H1 (cell line): ENCODE measurements around the gene TNFAIP1. TPM values are rescaled to one million over a fixed set of nuclear protein-coding genes. Genes with fewer than 3 reads are reported as not detected.

ENCODE experiments used
- CTCF ChIA-PET: fragments of 300-600 bp; sonication (Branson Sonifier 250); formaldehyde crosslinking; loops from one replicate; lab custom pipeline; 2021; ENCODE audit not compliant: partially characterized antibody; lab: Charles Lee
- POLR2A ChIA-PET: fragments of 300-600 bp; sonication (Branson Sonifier 250); formaldehyde crosslinking; loops from one replicate; lab custom pipeline; 2021; ENCODE audit warnings: inconsistent platforms; ENCODE audit not compliant: partially characterized antibody; lab: Charles Lee
- DNase-seq, 2 experiments: peaks; one replicate each; pipeline versions ENCODE4 v3.0.0 to v3.0.0-alpha.2; 2010 to 2022; ENCODE audit warnings: low spot score in 2 of 2, low read depth in 1 of 2, mixed read lengths in 1 of 2
- FAIRE-seq: peaks from 2 replicates; lab custom pipeline; 2011; peaks lifted over from hg19 to GRCh38; lab: Jason Lieb, UNC
- H2AFZ ChIP-seq: 2 replicates; pipeline ENCODE4 v1.8.1; 2012; ENCODE audit warnings: low read length, inconsistent platforms
- H2AK5ac ChIP-seq: 2 replicates; pipeline ENCODE4 v1.6.1; 2013; ENCODE audit warnings: low read depth, low read length
- H2BK120ac ChIP-seq: replicated peaks from 2 replicates; pipeline ENCODE3; 2013; ENCODE audit warnings: low read depth, low read length, inconsistent platforms
- H2BK12ac ChIP-seq: 2 replicates; pipeline ENCODE4 v1.6.1; 2013; ENCODE audit warnings: low read depth, low read length
- H2BK15ac ChIP-seq: 2 replicates; pipeline ENCODE4 v1.6.1; 2013; ENCODE audit warnings: low read length
- H2BK20ac ChIP-seq: 2 replicates; pipeline ENCODE4 v1.6.1; 2013; ENCODE audit warnings: low read length
- H2BK5ac ChIP-seq: 2 replicates; pipeline ENCODE4 v1.6.1; 2013; ENCODE audit warnings: low read depth, low read length
- H3K14ac ChIP-seq: 2 replicates; pipeline ENCODE4 v1.6.1; 2013; ENCODE audit warnings: inconsistent platforms; ENCODE audit not compliant: insufficient read length
- H3K18ac ChIP-seq: 2 replicates; pipeline ENCODE4 v1.6.1; 2013; ENCODE audit warnings: low read length; ENCODE audit errors: extremely low read depth
- H3K23ac ChIP-seq: 2 replicates; pipeline ENCODE4 v1.6.1; 2013; ENCODE audit warnings: inconsistent platforms; ENCODE audit not compliant: insufficient read length
- H3K23me2 ChIP-seq: 2 replicates; pipeline ENCODE4 v1.6.1; 2013; ENCODE audit warnings: low read depth, low read length
- H3K27ac ChIP-seq: 2 replicates; pipeline ENCODE4 v1.6.1; 2011; ENCODE audit warnings: low read depth, low read length, inconsistent platforms
- H3K27me3 ChIP-seq, 4 experiments: replicated peaks in 1 of 4; 1 replicate in 1 of 4; 2 replicates in 3 of 4; pipeline versions ENCODE4 v1.6.1 to v1.8.1; 2011 to 2013; ENCODE audit warnings: low read length in 3 of 4, mild to moderate bottlenecking in 3 of 4, inconsistent platforms in 2 of 4, mixed read lengths in 2 of 4, moderate library complexity in 1 of 4; ENCODE audit not compliant: control insufficient read depth in 3 of 4, insufficient read depth in 3 of 4; ENCODE audit errors: extremely low read depth in 1 of 4
- H3K36me3 ChIP-seq, 4 experiments: 2 replicates each; pipeline versions ENCODE4 v1.6.1 to v1.8.1; 2011 to 2013; ENCODE audit warnings: mild to moderate bottlenecking in 4 of 4, low read length in 3 of 4, moderate library complexity in 2 of 4, control low read depth in 1 of 4, inconsistent platforms in 1 of 4; ENCODE audit not compliant: insufficient read depth in 4 of 4, control insufficient read depth in 2 of 4
- H3K4ac ChIP-seq: replicated peaks from 2 replicates; pipeline ENCODE3; 2013; ENCODE audit warnings: low read length, low read depth, mixed read lengths, inconsistent platforms; ENCODE audit not compliant: insufficient read length
- H3K4me1 ChIP-seq, 4 experiments: replicated peaks in 1 of 4; 1 replicate in 1 of 4; 2 replicates in 3 of 4; pipeline versions ENCODE4 v1.6.1 to v1.8.1; 2011 to 2013; ENCODE audit warnings: low read length in 3 of 4, inconsistent platforms in 2 of 4, mixed read lengths in 1 of 4; ENCODE audit not compliant: insufficient read depth in 4 of 4, control insufficient read depth in 3 of 4
- H3K4me2 ChIP-seq, 2 experiments: 2 replicates each; pipeline versions ENCODE4 v1.6.1 to v1.8.1; 2011 to 2013; ENCODE audit warnings: low read depth in 2 of 2, low read length in 2 of 2, control low read depth in 1 of 2, inconsistent platforms in 1 of 2, mild to moderate bottlenecking in 1 of 2; ENCODE audit not compliant: insufficient read depth in 1 of 2
- H3K4me3 ChIP-seq, 4 experiments: fragments of 200-600, 300-600 bp in 1 of 4; sonication (generic), shearing (Covaris generic), sonication (Bioruptor Twin) in 1 of 4; 2 replicates each; pipeline versions ENCODE4 v1.5.1 to v1.8.1; 2011 to 2016; ENCODE audit warnings: low read length in 4 of 4, low read depth in 3 of 4, control low read depth in 2 of 4, inconsistent platforms in 2 of 4, mild to moderate bottlenecking in 2 of 4, mixed read lengths in 1 of 4, moderate library complexity in 1 of 4; ENCODE audit not compliant: insufficient read depth in 2 of 4; ENCODE audit errors: extremely low read depth in 1 of 4
- H3K56ac ChIP-seq: replicated peaks from 2 replicates; pipeline ENCODE3; 2013; ENCODE audit warnings: low read depth, mild to moderate bottlenecking, mixed read lengths, low read length, inconsistent platforms; ENCODE audit not compliant: insufficient read length
- H3K79me1 ChIP-seq: 2 replicates; pipeline ENCODE4 v1.6.1; 2013; ENCODE audit warnings: low read depth, low read length, control low read depth
- H3K79me2 ChIP-seq, 2 experiments: 2 replicates each; pipeline versions ENCODE4 v1.6.1 to v1.8.1; 2012 to 2013; ENCODE audit warnings: low read length in 2 of 2, mild to moderate bottlenecking in 2 of 2, inconsistent platforms in 1 of 2; ENCODE audit not compliant: insufficient read depth in 2 of 2, control insufficient read depth in 1 of 2
- H3K9ac ChIP-seq, 4 experiments: replicated peaks in 1 of 4; 1 replicate in 1 of 4; 2 replicates in 3 of 4; pipeline versions ENCODE4 v1.6.1 to v1.8.1; 2011 to 2013; ENCODE audit warnings: low read depth in 3 of 4, low read length in 3 of 4, control low read depth in 2 of 4, mild to moderate bottlenecking in 2 of 4, moderate library complexity in 2 of 4, inconsistent platforms in 1 of 4; ENCODE audit errors: extremely low read depth in 1 of 4
- H3K9me3 ChIP-seq, 2 experiments: 2 replicates each; pipeline versions ENCODE4 v1.6.1 to v1.8.1; 2012 to 2013; ENCODE audit warnings: mild to moderate bottlenecking in 2 of 2, moderate library complexity in 2 of 2, control low read depth in 1 of 2, inconsistent platforms in 1 of 2, low read depth in 1 of 2, low read length in 1 of 2, mixed read lengths in 1 of 2; ENCODE audit not compliant: insufficient read depth in 2 of 2
- H4K20me1 ChIP-seq, 2 experiments: replicated peaks in 1 of 2; 2 replicates each; pipeline versions ENCODE3 to v1.8.1; 2011 to 2013; ENCODE audit warnings: inconsistent platforms in 2 of 2, low read length in 2 of 2, mild to moderate bottlenecking in 1 of 2; ENCODE audit not compliant: insufficient read depth in 2 of 2, control insufficient read depth in 1 of 2
- H4K5ac ChIP-seq: 2 replicates; pipeline ENCODE4 v1.6.1; 2013; ENCODE audit warnings: low read length, low read depth, mixed read lengths, inconsistent platforms; ENCODE audit not compliant: insufficient read length
- H4K8ac ChIP-seq: 2 replicates; pipeline ENCODE4 v1.8.0; 2013; ENCODE audit warnings: mild to moderate bottlenecking, moderate library complexity, low read length, inconsistent platforms; ENCODE audit not compliant: insufficient read depth; ENCODE audit errors: extremely low read depth
- H4K91ac ChIP-seq: replicated peaks from 2 replicates; pipeline ENCODE3; 2013; ENCODE audit warnings: low read length, mixed read lengths, inconsistent platforms; ENCODE audit not compliant: insufficient read length
- BRCA1 ChIP-seq: IDR thresholded peaks from 2 replicates; pipeline ENCODE4 v1.6.1; 2012; ENCODE audit warnings: low read depth, low read length, improper control_type of control experiment
- CHD1 ChIP-seq: IDR thresholded peaks from 2 replicates; pipeline ENCODE4 v1.6.1; 2012; ENCODE audit warnings: low read depth, low read length, improper control_type of control experiment
- CHD2 ChIP-seq: IDR thresholded peaks from 2 replicates; pipeline ENCODE4 v1.6.1; 2012; ENCODE audit warnings: low read length, improper control_type of control experiment
- CTCF ChIP-seq, 3 experiments: IDR thresholded peaks; 1 replicate in 2 of 3; 2 replicates in 1 of 3; pipeline versions ENCODE4 v1.5.1 to v1.6.1; 2011; ENCODE audit warnings: low read length in 3 of 3, mild to moderate bottlenecking in 3 of 3, inconsistent platforms in 2 of 3, low read depth in 1 of 3, moderate library complexity in 1 of 3; ENCODE audit not compliant: insufficient read depth in 1 of 3; ENCODE audit errors: control extremely low read depth in 1 of 3
- JUND ChIP-seq: IDR thresholded peaks from 2 replicates; pipeline ENCODE4 v1.6.1; 2011; ENCODE audit warnings: mild to moderate bottlenecking, improper control_type of control experiment, low read length
- KDM4A ChIP-seq: IDR thresholded peaks from one replicate; pipeline ENCODE4 v1.7.1; 2012; ENCODE audit warnings: low read depth, mild to moderate bottlenecking, moderate library complexity, low read length, inconsistent platforms; ENCODE audit not compliant: severe bottlenecking
- POLR2A ChIP-seq, 2 experiments: IDR thresholded peaks; 1 replicate in 1 of 2; 2 replicates in 1 of 2; pipeline ENCODE4 v1.6.1; 2011; ENCODE audit warnings: low read depth in 2 of 2, low read length in 2 of 2, mild to moderate bottlenecking in 2 of 2; ENCODE audit errors: control extremely low read depth in 1 of 2
- POU5F1 ChIP-seq: IDR thresholded peaks from 2 replicates; pipeline ENCODE4 v1.6.1; 2011; ENCODE audit warnings: low read depth, mild to moderate bottlenecking, low read length, moderate library complexity
- RFX5 ChIP-seq: IDR thresholded peaks from 2 replicates; pipeline ENCODE4 v1.6.1; 2011; ENCODE audit warnings: low read depth, low read length, improper control_type of control experiment, borderline replicate concordance
- RNF2 ChIP-seq: fragments of 200-900, 300-1000 bp; sonication (generic); IDR thresholded peaks from 2 replicates; pipeline ENCODE4 v1.7.1; 2016; ENCODE audit warnings: borderline replicate concordance, low read depth, mild to moderate bottlenecking, antibody characterized with exemption, low read length; ENCODE audit not compliant: poor library complexity, severe bottlenecking; ENCODE audit errors: missing control alignments
- SAP30 ChIP-seq: fragments of 300-600 bp; sonication (generic); IDR thresholded peaks from 2 replicates; pipeline ENCODE4 v1.7.1; 2012; ENCODE audit warnings: low read length, moderate library complexity, mild to moderate bottlenecking, inconsistent platforms; ENCODE audit not compliant: insufficient read depth, insufficient replicate concordance
- SIX5 ChIP-seq: IDR thresholded peaks from 2 replicates; pipeline ENCODE4 v1.6.1; 2011; ENCODE audit warnings: mild to moderate bottlenecking, low read depth, low read length
- WGBS, 2 experiments: shearing (Covaris generic) in 1 of 2; methylation state at CpG; one replicate each; pipeline versions ENCODE4 v1.1.6 to v1.1.7; 2013 to 2015; ENCODE audit warnings: low lambda C conversion rate in 2 of 2, mixed read lengths in 2 of 2, inconsistent platforms in 1 of 2, low coverage in 1 of 2, missing lambda C conversion rate in 1 of 2; ENCODE audit not compliant: insufficient replicate concordance in 2 of 2, insufficient coverage in 1 of 2, insufficient read length in 1 of 2; ENCODE audit errors: extremely low coverage in 1 of 2, missing lambda C conversion rate in 1 of 2; 5-methylcytosine and 5-hydroxymethylcytosine counted together
- polyA plus RNA-seq, 7 experiments: library from polyadenylated mRNA; depleted of rRNA in 3 of 7; stranded (reverse) in 5 of 7; unstranded in 2 of 7; fragments of >200 nt in 5 of 7; fragments of 200-250 nt in 2 of 7; gene quantifications; 1 replicate in 5 of 7; 2 replicates in 1 of 7; 4 replicates in 1 of 7; pipeline versions ENCODE4 v1.2.1 to v1.2.3, GENCODE V29; 2011 to 2013; ENCODE audit warnings: missing spikeins in 2 of 7, mixed read lengths in 2 of 7
- total RNA-seq: library from RNA; stranded (reverse); fragmentation: NEBNext Ultra II Directional; extraction: Animal tissue kit (Norgen Biotek cat#: 25700); gene quantifications from 2 replicates; pipeline ENCODE4 v1.2.1, GENCODE V29; 2021

Gene TNFAIP1
- total and polyA plus RNA-seq, 2 of the 8 experiments (the other 6 are each of a cell fraction or from before 2014, with no cell fraction given): 16.9 to 19.5 TPM

- no peak overlapping the region for H3K27ac ChIP-seq
- H4K8ac ChIP-seq: no peak overlapping the region
- H3K4me3 ChIP-seq: no peak overlapping the region
- no peaks in the 10 kb centered on the region for H3K36me3 ChIP-seq
- H4K91ac ChIP-seq: no peak overlapping the region
- H3K27me3 ChIP-seq: no peaks in the 10 kb centered on the region
- H3K79me2 ChIP-seq: no peaks in the 10 kb centered on the region
- H3K4ac ChIP-seq: no peak overlapping the region
- H3K14ac ChIP-seq: no peak overlapping the region
- POLR2A ChIA-PET: interaction anchor here (0.9 to 1.2 kb wide), 2 partner anchors 11 to 27 kb away, joined by 3 read pairs; no protein-coding TSS in a partner anchor
- no peak overlapping the region for H2BK12ac ChIP-seq
- H4K20me1 ChIP-seq: no peaks in the 10 kb centered on the region
- no peak overlapping the region for H3K4me2 ChIP-seq
- H2AK5ac ChIP-seq: no peak overlapping the region
- no peak for DNase-seq
- no peak overlapping the region for H2BK20ac ChIP-seq
- no peaks in the 10 kb centered on the region for H3K4me1 ChIP-seq
- no peak overlapping the region for H3K23ac ChIP-seq
- WGBS, 2 experiments: 72% methylated on average over 2 of the region's 2 CpGs; no CpG with 5 or more reads in 1 of the 2 experiments
- no peak overlapping the region for H2BK5ac ChIP-seq
- H2BK15ac ChIP-seq: no peak overlapping the region
- H3K9ac ChIP-seq: no peak overlapping the region
- H3K56ac ChIP-seq: no peak overlapping the region
- no peak overlapping the region for H2BK120ac ChIP-seq
- no peaks in the 10 kb centered on the region for H3K79me1 ChIP-seq
- CTCF ChIA-PET: interaction anchor here (0.7 to 1.0 kb wide), 3 partner anchors 10 to 400 kb away, joined by 3 to 4 read pairs (median 3); no protein-coding TSS in a partner anchor
- H3K23me2 ChIP-seq: no peaks in the 10 kb centered on the region
- H2AFZ ChIP-seq: no peak overlapping the region
- no peak overlapping the region for H3K18ac ChIP-seq
- no peaks in the 10 kb centered on the region for H3K9me3 ChIP-seq
- no peak overlapping the region for H4K5ac ChIP-seq
- no peak for FAIRE-seq
- TF ChIP-seq POU5F1 (no peak), BRCA1 (no peak), KDM4A (no peak), SIX5 (no peak), RFX5 (no peak), JUND (no peak), CHD2 (no peak), CTCF (IDR thresholded peaks at IDR 0.05; ENCODE audit: control extremely low read depth in 1 of 3, insufficient read depth in 1 of 3, low read depth in 1 of 3, low read length in 3 of 3) (no peak), CHD1 (no peak), RNF2 (no peak), SAP30 (no peak), POLR2A (IDR thresholded peaks at IDR 0.05; ENCODE audit: control extremely low read depth in 1 of 2, low read depth in 2 of 2, low read length in 2 of 2) (no peak)
Observed at GRCh38 chr17:28290703-28291102, 44.9 kb upstream of the TNFAIP1 start.
